Kidney (tissue), 14 donors: Measurements from ENCODE around the gene FBXL17. TPM values are rescaled to one million over a fixed set of nuclear protein-coding genes. Genes with fewer than 3 reads are reported as not detected.
A peak's percentile ranks its signal among the peaks of the same experiment; 100 is the strongest.

Experiments
- DNase-seq, 5 donors: peaks; one replicate each; pipeline ENCODE4 v3.0.0-alpha.2; 2013 to 2020
- FAIRE-seq: peaks from 2 replicates; lab custom pipeline; 2012; peaks lifted over from hg19 to GRCh38; lab: Jason Lieb, UNC
- H3K27ac ChIP-seq, 2 donors: one replicate each; pipeline ENCODE4 v1.7.0; 2013; ENCODE audit warnings: low read depth in 2 of 2, low read length in 2 of 2, inconsistent platforms in 1 of 2
- H3K27me3 ChIP-seq: one replicate; pipeline ENCODE4 v1.7.1; 2013; ENCODE audit warnings: low read length, inconsistent platforms; ENCODE audit not compliant: control insufficient read depth, insufficient read depth
- H3K36me3 ChIP-seq, 3 donors: one replicate each; pipeline versions ENCODE4 v1.7.0 to v1.7.1; 2013; ENCODE audit warnings: low read length in 3 of 3, control low read depth in 1 of 3, inconsistent platforms in 1 of 3; ENCODE audit not compliant: insufficient read depth in 3 of 3, control insufficient read depth in 2 of 3
- H3K4me1 ChIP-seq, 3 donors: one replicate each; pipeline versions ENCODE4 v1.7.0 to v1.7.1; 2013; ENCODE audit warnings: low read length in 3 of 3, inconsistent platforms in 1 of 3, low read depth in 1 of 3; ENCODE audit not compliant: control insufficient read depth in 2 of 3, insufficient read depth in 2 of 3
- H3K4me3 ChIP-seq, 3 donors: one replicate each; pipeline versions ENCODE4 v1.7.0 to v1.8.1; 2013; ENCODE audit warnings: low read length in 3 of 3, control low read depth in 1 of 3, inconsistent platforms in 1 of 3
- H3K9ac ChIP-seq, 3 donors: one replicate each; pipeline versions ENCODE4 v1.7.0 to v1.7.1; 2013; ENCODE audit warnings: low read length in 3 of 3, control low read depth in 1 of 3, inconsistent platforms in 1 of 3
- H3K9me3 ChIP-seq, 3 donors: one replicate each; pipeline versions ENCODE4 v1.7.0 to v1.7.1; 2013; ENCODE audit warnings: low read length in 3 of 3, control low read depth in 1 of 3, inconsistent platforms in 1 of 3; ENCODE audit not compliant: control insufficient read depth in 2 of 3, insufficient read depth in 1 of 3
- intact Hi-C: fragments of 100-400 bp; cut with DNase I; formaldehyde crosslinking; loops from one replicate; pipeline ENCODE4 v1.11.1; 2022
- polyA plus RNA-seq: library from polyadenylated mRNA; stranded (reverse); fragments of 350-450 nt; fragmentation: Illumina TruSeq; extraction: RNeasy Lipid Tissue Mini Kit (QIAGEN cat#74804); gene quantifications from one replicate; pipeline ENCODE4 v1.2.3, GENCODE V29; 2014; ENCODE audit warnings: low read depth, low replicate concordance; ENCODE audit not compliant: insufficient read depth
- total RNA-seq: library from RNA; stranded (reverse); fragmentation: NEBNext Ultra II Directional; extraction: Animal tissue kit (Norgen Biotek cat#: 25700); gene quantifications from one replicate; pipeline ENCODE4 v1.2.1, GENCODE V29; 2021
- TF ChIP-seq, protein P1 (sequence below): IDR thresholded peaks from 3 replicates; pipeline ENCODE4 v1.5.1; 2012; ENCODE audit warnings: mild to moderate bottlenecking, moderate library complexity, borderline replicate concordance; ENCODE audit not compliant: insufficient read depth; ENCODE audit errors: extremely low read depth
- donor health status: control.
- donor health status: control.
- donor health status: control.
- donor health status: control.
- donor health status: control.
- donor health status: DM: yes; HTN: yes; CAD: no.
- donor health status: Normal renal cell carcinoma (clear cell type).

The FBXL17 gene
- total and polyA plus RNA-seq, 2 donors from 2014 or later: 11.7 to 26.5 TPM

DNA sequence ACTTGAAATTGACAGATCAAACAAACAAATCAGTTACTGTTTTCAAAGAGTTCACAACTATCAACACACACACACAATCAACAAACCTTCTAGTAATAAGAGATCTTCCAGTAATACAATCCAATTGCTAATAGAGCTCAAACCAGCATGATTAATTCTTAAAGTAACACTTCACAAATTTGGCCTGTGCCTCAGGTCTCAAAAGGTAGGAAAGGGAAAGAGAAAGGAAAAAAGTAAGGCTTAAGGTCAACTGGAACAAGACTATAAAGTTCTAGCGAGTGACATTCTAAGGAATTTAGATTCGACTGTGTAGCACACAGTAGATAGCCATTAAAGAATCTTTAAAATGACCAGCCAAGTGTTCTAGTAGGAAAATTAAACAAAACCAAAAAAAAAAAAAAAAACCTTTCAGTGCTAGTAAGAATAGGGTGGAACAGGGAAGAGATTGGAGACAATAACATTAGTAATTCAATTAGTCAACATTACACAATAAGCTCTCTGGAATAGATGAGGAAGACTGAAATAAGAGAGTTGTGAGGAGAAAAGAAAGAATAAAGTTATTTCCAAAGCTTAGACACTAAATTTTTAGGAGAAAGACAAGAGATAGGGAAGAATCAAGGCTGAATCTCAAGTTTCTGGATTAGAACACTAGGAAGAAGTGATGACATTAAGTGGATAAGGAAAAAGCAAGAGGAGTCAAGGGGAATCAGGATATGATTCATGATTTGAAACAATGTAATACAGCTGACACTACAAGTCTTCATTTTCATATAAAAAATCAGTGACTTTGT, 86.1 kb downstream of the FBXL17 start:
- intact Hi-C loops: no loop called here
- Histone ChIP-seq H3K36me3 (no peaks in the 10 kb centered on the region), H3K27me3 (no peaks in the 10 kb centered on the region), H3K27ac (no peak overlapping the region), H3K4me1 (no peaks in the 10 kb centered on the region), H3K9ac (no peak overlapping the region), H3K4me3 (no peak overlapping the region), H3K9me3 (no peaks in the 10 kb centered on the region)
- FAIRE-seq: peak; percentile 29
- DNase-seq: no peak
- TF ChIP-seq, protein P1, sequence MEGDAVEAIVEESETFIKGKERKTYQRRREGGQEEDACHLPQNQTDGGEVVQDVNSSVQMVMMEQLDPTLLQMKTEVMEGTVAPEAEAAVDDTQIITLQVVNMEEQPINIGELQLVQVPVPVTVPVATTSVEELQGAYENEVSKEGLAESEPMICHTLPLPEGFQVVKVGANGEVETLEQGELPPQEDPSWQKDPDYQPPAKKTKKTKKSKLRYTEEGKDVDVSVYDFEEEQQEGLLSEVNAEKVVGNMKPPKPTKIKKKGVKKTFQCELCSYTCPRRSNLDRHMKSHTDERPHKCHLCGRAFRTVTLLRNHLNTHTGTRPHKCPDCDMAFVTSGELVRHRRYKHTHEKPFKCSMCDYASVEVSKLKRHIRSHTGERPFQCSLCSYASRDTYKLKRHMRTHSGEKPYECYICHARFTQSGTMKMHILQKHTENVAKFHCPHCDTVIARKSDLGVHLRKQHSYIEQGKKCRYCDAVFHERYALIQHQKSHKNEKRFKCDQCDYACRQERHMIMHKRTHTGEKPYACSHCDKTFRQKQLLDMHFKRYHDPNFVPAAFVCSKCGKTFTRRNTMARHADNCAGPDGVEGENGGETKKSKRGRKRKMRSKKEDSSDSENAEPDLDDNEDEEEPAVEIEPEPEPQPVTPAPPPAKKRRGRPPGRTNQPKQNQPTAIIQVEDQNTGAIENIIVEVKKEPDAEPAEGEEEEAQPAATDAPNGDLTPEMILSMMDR: no peak

GRCh38 chr5:108280960-108281569, 100.8 kb downstream of the FBXL17 start:
- DNase-seq (no peak), FAIRE-seq (peak; percentile 44)
- intact Hi-C loops: no loop called here
- peaks cover 0 to 4% (median 0%) of the 10 kb centered on the region in 3 donors for H3K4me1 ChIP-seq
- no peak overlapping the region for H3K27ac ChIP-seq
- H3K36me3 ChIP-seq: no peaks in the 10 kb centered on the region
- TF ChIP-seq, protein P1: no peak
- H3K9ac ChIP-seq: no peak overlapping the region
- no peaks in the 10 kb centered on the region for H3K27me3 ChIP-seq
- no peak overlapping the region for H3K4me3 ChIP-seq
- H3K9me3 ChIP-seq: no peaks in the 10 kb centered on the region

GRCh38 chr5:108280248-108280647, 101.7 kb downstream of the FBXL17 start:
- Histone ChIP-seq H3K27me3 (no peaks in the 10 kb centered on the region), H3K27ac (no peak overlapping the region), H3K9ac (no peak overlapping the region), H3K9me3 (no peaks in the 10 kb centered on the region), H3K4me1 (peaks cover 0 to 4% (median 0%) of the 10 kb centered on the region in 3 donors), H3K36me3 (no peaks in the 10 kb centered on the region), H3K4me3 (no peak overlapping the region)
- TF ChIP-seq, protein P1: no peak
- intact Hi-C loops: no loop called here
- DNase-seq: no peak
- FAIRE-seq: no peak
